ENCODE data around the gene KBTBD12.

The KBTBD12 gene

DNA sequence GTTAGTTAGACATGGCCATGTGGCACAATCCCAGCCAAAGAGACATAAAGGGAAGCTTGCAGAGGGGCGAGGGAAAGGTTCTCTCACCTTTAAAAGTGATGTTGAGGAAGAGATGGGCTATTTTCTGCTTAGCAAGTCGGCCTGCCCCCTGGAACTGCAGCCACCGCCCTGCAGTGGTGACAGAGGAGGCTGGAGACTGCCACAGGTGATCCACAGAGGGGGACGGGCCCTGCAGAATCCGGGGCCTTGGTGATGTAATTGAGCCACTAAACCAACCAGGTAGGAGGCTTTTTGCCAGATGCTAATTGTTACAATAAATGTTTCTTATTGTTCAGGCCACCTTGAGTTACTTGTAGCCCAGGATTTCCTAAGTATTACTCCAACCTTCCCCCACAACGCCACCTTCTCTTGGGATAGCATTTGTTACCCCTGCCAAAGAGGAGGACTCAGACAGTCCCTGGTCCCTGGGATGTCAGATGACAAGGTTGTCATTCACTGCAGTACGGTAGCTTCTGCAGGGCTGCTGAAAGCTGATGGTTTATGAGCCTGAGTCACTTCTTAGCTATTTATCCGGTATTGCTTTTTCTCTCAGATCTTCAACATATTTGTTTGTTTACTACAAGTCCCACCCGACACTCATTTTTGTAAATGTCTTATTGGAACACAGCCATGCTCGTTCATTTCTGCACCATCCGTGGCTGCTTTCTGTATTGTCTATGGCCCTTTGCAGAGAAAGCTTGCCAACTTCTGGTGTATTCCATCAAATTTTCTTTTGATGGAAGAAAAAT, 73.9 kb downstream of the KBTBD12 start:
- no peak for DNase-seq

- no peak for DNase-seq
These were observed 75.0 kb downstream of the KBTBD12 start for GRCh38 chr3:127990051-127990450.

GRCh38 chr3:127990461-127990860, 75.4 kb downstream of the KBTBD12 start:
- no peak for DNase-seq

GRCh38 chr3:127991251-127991650, 76.2 kb downstream of the KBTBD12 start:
- DNase-seq, result no peak

DNA sequence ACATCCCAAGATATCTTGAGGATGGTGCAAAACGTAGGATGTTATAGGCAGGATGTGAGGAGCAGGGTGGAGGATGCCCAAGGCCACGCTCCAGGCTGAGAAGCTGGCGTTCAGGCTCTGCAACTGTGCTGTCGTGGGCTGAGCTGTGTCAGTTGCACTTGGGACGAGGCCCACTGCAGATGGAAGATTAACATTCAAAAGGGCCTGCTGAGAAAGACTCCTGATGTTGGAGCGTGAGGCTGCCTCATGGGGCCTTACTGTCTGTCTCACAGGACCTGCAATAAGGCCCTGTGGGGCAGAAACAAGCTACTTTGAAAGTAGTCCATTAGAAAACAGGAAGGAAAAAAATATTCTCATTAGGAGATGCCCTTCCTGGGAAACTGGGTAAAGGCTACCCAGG, 76.6 kb downstream of the KBTBD12 start:
- DNase-seq, result no peak

DNA sequence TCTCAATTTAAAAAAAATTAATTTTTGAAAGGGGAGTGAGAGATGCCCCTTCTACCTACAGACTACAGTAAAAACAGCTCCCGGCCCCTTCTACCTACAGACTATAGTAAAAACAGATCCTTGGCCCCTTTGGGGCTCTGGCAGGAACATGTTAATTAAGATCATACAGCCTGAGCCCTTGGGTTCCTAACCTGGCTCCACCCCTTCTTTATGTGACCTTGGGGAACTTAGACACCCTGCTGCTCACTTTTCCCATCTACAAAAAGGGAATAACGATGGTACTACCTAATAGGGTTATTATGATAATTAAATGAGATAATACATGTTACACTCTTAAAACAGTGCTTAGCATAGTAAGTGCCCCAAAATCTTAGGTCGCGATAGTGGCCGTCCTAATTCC, 77.1 kb downstream of the KBTBD12 start:
- DNase-seq, result no peak

DNA sequence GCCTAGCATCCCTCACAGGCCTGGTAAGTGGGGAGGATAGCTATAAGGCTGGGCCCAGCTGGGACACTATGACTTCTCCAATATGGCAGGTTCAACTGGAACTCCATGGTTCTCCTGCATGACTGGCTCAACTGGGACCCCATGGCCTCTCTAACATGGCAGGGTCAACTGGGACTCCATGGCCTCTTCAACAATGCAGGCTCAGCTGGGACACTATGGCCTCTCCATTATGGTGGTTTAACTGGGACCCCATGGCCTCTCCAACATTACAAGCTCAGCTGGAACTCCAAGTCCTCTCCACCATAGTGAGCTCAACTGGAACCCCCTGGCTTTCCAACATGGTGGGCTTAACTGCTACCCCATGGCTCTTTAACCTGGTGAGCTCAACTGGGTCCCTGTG, 79.0 kb downstream of the KBTBD12 start:
- no peak for DNase-seq

- no peak for DNase-seq
These were observed 82.0 kb downstream of the KBTBD12 start for GRCh38 chr3:127997016-127997415.

GRCh38 chr3:127997961-127998360, 82.9 kb downstream of the KBTBD12 start:
- no peak for DNase-seq

GRCh38 chr3:127998596-127998995, 83.6 kb downstream of the KBTBD12 start:
- DNase-seq, result no peak

DNA sequence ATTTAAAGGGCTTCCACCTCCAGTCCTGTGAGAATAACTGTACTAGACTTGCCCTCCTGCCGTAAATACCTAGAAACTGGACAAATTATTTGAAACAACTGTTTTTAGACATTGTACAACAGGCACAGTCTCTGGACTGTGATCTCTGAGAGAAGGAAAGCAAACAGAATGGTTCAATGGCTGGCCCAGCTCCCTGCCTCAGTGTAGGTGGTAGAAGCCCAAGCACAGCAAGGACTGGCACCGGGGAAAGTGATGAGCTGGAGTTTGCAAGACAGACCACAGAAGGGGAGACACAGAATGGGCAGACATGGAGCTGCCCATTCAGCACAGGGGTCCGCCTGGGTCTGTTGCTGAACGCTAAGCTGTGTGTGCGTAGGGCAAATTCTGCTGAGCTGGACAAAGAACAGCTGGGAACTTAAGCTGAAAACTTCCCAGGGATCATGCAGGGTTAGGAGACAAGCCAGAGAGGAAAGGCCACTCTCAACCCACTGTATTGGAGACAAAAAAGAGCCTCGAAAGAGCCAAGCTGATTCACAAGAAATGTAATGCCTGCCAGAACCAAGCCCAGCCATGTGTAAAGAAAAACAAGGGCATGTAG, 84.6 kb downstream of the KBTBD12 start:
- no peak for DNase-seq

GRCh38 chr3:128001576-128001975, 86.5 kb downstream of the KBTBD12 start:
- DNase-seq, result no peak

DNA sequence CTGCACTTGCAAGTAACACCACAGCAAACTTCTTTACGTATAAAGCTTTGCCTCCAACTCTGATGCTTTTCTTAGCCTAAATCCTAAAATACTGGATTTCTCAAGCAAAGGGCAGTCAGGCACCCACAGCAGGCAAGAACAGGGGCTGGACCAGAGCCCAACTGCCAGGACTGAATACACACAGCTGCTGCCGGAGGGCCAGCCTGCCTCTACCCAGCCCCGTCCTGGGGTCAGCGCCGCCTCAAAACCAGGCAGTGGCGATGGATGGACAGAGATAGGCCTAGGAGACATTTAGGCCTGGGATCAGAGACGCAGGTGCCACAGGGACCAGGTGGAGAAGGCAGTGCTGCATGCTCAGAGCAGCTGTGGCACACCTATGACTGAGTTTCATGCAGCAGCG, 89.6 kb downstream of the KBTBD12 start:
- no peak for DNase-seq

DNA sequence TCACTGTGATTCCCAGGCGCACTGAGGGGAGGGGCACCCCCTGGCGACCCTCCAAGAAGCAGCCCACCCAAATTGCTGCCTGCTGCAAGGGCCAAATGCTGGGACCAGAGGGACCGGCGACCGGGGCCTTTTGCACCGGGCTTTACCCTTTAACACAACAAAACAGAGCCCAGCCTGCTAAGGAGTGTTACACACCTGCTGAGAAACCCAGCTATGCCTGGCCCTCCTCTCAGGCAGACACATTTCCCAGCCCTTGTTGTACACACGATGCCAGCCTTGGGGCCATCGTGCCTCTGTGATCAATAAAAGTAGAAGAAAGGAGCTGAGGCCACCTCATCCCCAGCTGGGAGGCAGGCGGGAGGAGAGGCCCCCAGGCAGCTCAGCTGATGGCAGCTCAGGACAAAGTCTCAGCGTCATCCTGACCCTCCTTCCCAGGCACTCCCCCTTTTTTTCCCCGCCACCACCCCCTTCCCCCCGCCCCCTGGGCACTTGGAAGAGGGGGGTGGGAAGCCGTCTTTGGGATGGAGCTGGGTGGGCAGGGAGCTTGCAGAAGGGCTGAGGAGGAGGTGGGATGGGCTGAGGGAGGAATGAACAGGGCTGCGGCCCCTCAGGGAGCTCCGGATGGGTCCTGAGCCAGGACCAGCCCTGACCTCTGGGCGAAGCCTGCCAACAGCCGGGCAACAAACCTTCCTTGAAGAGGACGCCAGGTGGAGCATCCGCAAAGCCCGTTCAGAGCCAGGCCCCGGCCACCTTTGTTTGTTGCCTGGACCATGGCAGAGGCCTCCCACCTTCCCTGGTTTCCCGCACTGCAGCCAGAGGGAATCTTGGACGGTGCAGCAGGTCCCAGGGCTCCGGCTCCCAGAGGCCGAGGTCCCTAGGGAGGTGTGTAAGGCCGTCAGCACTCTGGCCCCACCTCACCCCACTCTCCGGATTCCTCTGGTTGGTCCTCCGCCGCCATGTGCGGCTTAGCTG, 91.3 kb downstream of the KBTBD12 start:
- DNase-seq, result no peak

- no peak for DNase-seq
These were observed 92.0 kb downstream of the KBTBD12 start for GRCh38 chr3:128007033-128007424.

- DNase-seq, result no peak
These were observed 95.2 kb downstream of the KBTBD12 start for GRCh38 chr3:128009952-128010846.

DNA sequence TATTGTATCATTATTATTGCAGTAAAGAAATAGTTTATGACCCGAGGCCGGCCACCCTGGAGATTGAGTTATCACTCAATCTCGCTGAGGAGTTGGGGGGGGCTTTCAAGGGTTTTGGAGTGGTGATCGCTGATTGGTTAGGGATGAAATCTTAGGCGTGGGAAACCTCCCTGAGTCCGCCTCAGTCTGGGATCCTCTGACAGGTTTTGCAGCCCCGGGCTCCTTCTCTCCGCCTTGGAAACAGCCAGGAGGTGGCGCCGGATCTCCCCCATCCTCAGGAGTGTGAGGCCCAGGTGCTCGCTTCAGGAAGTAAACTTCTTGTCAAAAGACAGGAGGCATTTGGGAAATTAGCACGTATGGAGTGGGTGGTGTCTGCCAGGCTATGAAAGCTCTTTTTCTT, 96.1 kb downstream of the KBTBD12 start:
- no peak for DNase-seq

GRCh38 chr3:128012050-128012449, 97.0 kb downstream of the KBTBD12 start:
- DNase-seq, result no peak

- no peak for DNase-seq
These were observed 99.5 kb downstream of the KBTBD12 start for GRCh38 chr3:128014548-128014947.

GRCh38 chr3:128016502-128016901, 101.5 kb downstream of the KBTBD12 start:
- no peak for DNase-seq

GRCh38 chr3:128021768-128022372, 106.8 kb downstream of the KBTBD12 start:
- DNase-seq, result no peak

DNA sequence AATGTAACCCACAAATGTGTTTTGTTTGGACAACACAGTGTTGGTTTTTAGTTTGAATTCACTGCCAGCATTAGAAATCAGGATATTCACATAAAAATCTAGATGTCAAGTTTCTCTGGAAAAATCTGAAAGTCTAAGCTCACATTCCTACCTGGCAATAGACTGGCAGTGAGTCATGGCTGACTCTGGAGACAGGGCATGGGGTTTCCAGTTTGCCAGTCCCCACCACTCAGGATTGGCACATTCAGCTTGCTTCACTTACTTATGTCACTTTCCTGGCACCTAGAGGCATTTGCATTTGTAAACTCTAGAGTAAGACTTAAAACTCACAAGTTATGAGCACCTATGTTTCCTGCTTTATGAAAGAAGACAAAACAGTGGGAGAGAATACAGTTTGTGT, 118.1 kb downstream of the KBTBD12 start:
- DNase-seq, result no peak

Data from CD4-positive, alpha-beta T cell treated with Interleukin-4 for 4 hours (primary cell).